Psoas muscle (tissue), 8 donors: ENCODE measurements around the gene ZNF385A. TPM values are rescaled to one million over a fixed set of nuclear protein-coding genes. Genes with fewer than 3 reads are reported as not detected.

ENCODE experiments used
- ATAC-seq, 4 donors: fragments of 200-7000 bp; cut with Tn5 transposase; one replicate each; pipeline ENCODE4 v1.9.1; 2020; ENCODE audit warnings: moderate library complexity in 3 of 4, mild to moderate bottlenecking in 2 of 4
- DNase-seq, 2 donors: peaks; one replicate each; pipeline ENCODE4 v3.0.0-alpha.2; 2020
- H3K27ac ChIP-seq: fragments of 200-600 bp; one replicate; pipeline ENCODE4 v1.8.0; 2022
- H3K27me3 ChIP-seq, 3 donors: fragments of 200-600 bp in 1 of 3; one replicate each; pipeline versions ENCODE4 v1.6.1 to v1.8.0; 2013 to 2022; ENCODE audit warnings: low read length in 2 of 3, mild to moderate bottlenecking in 2 of 3, moderate library complexity in 1 of 3; ENCODE audit not compliant: insufficient read depth in 3 of 3
- H3K36me3 ChIP-seq, 2 donors: fragments of 200-600 bp in 1 of 2; one replicate each; pipeline versions ENCODE4 v1.6.1 to v1.8.0; 2013 to 2022; ENCODE audit warnings: low read depth in 1 of 2, mild to moderate bottlenecking in 1 of 2, moderate library complexity in 1 of 2; ENCODE audit not compliant: insufficient read depth in 1 of 2
- H3K4me1 ChIP-seq: fragments of 200-600 bp; one replicate; pipeline ENCODE4 v1.8.0; 2022
- H3K4me3 ChIP-seq: fragments of 200-600 bp; one replicate; pipeline ENCODE4 v1.8.0; 2022; ENCODE audit warnings: mild to moderate bottlenecking
- H3K9me3 ChIP-seq: fragments of 200-600 bp; one replicate; pipeline ENCODE4 v1.8.0; 2022
- WGBS, 3 donors: extraction: QIAGEN DNeasy Blood & Tissue Kit; methylation state at CpG; one replicate each; pipeline versions ENCODE4 v1.1.6 to v1.1.7; 2013; 5-methylcytosine and 5-hydroxymethylcytosine counted together
- intact Hi-C, 2 donors: fragments of 100-400 bp; cut with DNase I; formaldehyde crosslinking; loops; one replicate each; pipeline versions ENCODE4 v1.11.0 to v1.14.2; 2022
- polyA plus RNA-seq, 3 donors: library from polyadenylated mRNA; stranded (reverse); fragments of 200-250 nt; gene quantifications; one replicate each; pipeline ENCODE4 v1.2.3, GENCODE V29; 2013
- total RNA-seq, 4 donors: library from RNA; stranded (reverse); fragmentation: NEBNext Ultra II Directional in 2 of 4; extraction: Animal tissue kit (Norgen Biotek cat#: 25700) in 2 of 4; gene quantifications; one replicate each; pipeline versions ENCODE4 v1.2.1 to v1.2.4, GENCODE V29; 2021 to 2023
- TF ChIP-seq, protein P1 (sequence below): fragments of 200-600 bp; IDR thresholded peaks from one replicate; pipeline ENCODE4 v1.8.0; 2022; ENCODE audit warnings: antibody characterized with exemption
- donor health status: healthy with polysubstance abuse.
- donor health status: DM: no; HTN: no; CAD: no; lungs with moderate emphysema.
- donor health status: Bipolar disorder and iron deficiency.
- donor health status: healthy.
- donor health status: DM: yes; HTN: yes; CAD: no.
- donor health status: DM: no; HTN: no; CAD: no.
- donor health status: DM: no; HTN: no; CAD: no.
- donor health status: DM: yes; HTN: yes; CAD: no.

The ZNF385A gene
- total and polyA plus RNA-seq, 7 donors: 4.9 to 85.8 (median 28.0) TPM

DNA sequence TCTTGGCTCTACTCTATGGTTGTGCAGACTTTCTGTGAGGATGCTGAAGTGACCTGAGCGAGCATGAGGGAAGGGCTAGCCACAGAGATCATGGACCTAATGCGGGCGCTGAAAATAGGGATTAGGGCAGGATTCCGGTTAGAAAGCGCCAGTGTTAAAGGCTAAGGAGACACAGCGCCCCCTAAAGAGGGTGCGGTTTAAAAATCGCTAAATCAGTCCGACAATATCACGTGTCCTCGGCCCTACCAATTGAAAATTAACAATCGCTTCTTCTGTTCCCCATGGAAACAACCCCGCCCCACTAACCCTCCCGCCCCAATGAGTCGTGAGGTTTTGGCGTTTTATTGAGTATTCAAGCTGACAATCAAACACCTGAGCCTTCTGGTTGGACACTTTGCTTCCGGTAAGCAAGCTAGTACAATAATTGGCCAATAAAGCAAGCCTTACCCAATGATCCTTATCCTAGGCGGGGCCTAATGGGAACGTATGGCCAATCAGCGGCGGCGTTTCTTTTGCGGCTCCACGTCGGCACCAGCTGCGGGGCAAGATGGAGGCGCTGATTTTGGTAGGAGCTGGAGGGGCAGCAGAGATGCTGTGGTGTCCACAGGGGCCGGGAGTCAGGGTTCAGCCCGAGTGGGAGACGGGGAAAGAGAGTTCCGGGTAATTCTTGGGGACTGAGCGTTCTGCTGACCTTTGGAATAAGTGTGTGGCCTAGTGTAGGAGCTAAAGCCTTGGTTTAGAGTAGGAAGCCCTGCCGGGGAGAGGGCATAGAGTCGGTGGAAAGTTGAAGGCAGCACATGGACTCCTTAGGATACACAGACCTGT lies 59.7 kb downstream of the ZNF385A start, which contains the start of gene COPZ1:
Gene COPZ1 (plus strand): TSS at position 515 of the 825 bp plus-strand sequence. CDS start 33 bp downstream, at position 548.
- TF ChIP-seq, protein P1, sequence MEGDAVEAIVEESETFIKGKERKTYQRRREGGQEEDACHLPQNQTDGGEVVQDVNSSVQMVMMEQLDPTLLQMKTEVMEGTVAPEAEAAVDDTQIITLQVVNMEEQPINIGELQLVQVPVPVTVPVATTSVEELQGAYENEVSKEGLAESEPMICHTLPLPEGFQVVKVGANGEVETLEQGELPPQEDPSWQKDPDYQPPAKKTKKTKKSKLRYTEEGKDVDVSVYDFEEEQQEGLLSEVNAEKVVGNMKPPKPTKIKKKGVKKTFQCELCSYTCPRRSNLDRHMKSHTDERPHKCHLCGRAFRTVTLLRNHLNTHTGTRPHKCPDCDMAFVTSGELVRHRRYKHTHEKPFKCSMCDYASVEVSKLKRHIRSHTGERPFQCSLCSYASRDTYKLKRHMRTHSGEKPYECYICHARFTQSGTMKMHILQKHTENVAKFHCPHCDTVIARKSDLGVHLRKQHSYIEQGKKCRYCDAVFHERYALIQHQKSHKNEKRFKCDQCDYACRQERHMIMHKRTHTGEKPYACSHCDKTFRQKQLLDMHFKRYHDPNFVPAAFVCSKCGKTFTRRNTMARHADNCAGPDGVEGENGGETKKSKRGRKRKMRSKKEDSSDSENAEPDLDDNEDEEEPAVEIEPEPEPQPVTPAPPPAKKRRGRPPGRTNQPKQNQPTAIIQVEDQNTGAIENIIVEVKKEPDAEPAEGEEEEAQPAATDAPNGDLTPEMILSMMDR: peak; percentile 69
- Histone ChIP-seq H3K27me3 (no peaks in the 10 kb centered on the region), H3K27ac (peak within 1 kb of the TSS; percentile 91), H3K36me3 (peaks cover 0 to 14% of the 10 kb centered on the region in 2 donors), H3K4me1 (peaks cover 33% of the 10 kb centered on the region), H3K9me3 (no peaks in the 10 kb centered on the region), H3K4me3 (peak within 1 kb of the TSS; percentile 87)
- ATAC-seq (peak; percentile 97 to 99 (median 98)), DNase-seq (peak; percentile 93 to 95)
- WGBS, 3 donors: 1% methylated on average over 34 of the region's 34 CpGs
- intact Hi-C loops: loop anchor here in 1 of 2 donors (5.0 kb wide), 3 partner anchors 38 to 103 kb away; no protein-coding TSS in a partner anchor

DNA sequence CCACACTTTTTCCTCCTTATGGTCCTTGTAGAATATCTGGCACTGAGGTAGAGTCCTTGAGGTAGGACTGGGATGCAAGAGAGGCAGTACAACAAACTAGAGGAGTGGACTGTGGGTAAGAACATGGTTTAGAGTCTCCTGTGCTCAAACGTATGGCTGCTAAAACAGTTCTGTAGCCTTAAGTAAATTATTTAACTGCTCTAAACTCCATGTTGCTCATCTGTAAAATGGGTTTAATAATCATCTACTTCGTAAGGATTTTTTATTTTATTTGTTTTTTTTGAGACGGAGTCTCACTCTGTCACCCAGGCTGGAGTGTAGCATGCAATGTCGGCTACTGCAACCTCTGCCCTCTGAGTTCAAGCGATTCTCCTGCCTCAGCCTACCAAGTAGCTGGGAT lies 63.2 kb downstream of the ZNF385A start:
- no peak for DNase-seq
- Histone ChIP-seq H3K9me3 (no peaks in the 10 kb centered on the region), H3K4me1 (peaks cover 11% of the 10 kb centered on the region), H3K27ac (no peak overlapping the region), H3K27me3 (no peaks in the 10 kb centered on the region), H3K36me3 (no peaks in the 10 kb centered on the region), H3K4me3 (no peak overlapping the region)
- intact Hi-C loops: loop anchor here in 1 of 2 donors (5.0 kb wide), 1 partner anchor 69 kb away; no protein-coding TSS in a partner anchor
- TF ChIP-seq, protein P1: no peak
- no peak for ATAC-seq
- WGBS, 3 donors: 86 to 90% (median 89%) methylated on average over 5 of the region's 5 CpGs

Other genes starting within 250 kb of the ZNF385A start
- 10 to 100 TPM; 16.4 to 25.7 (median 19.7) TPM for gene SMUG1, start 195.7 kb downstream of the ZNF385A start, total RNA-seq
- gene SMUG1, start 195.7 kb downstream of the ZNF385A start, polyA plus RNA-seq: 10 to 100 TPM; 28.2 to 49.2 (median 36.5) TPM
- 10 to 100 TPM; 12.1 to 19.3 (median 16.4) TPM for gene CBX5, start 104.6 kb downstream of the ZNF385A start, total RNA-seq
- 1 to 10 TPM; 5.2 to 9.3 (median 8.4) TPM for gene CBX5, start 104.6 kb downstream of the ZNF385A start, polyA plus RNA-seq
- 100 to 1,000 TPM; 282 to 601 (median 458) TPM for gene HNRNPA1, start 104.0 kb downstream of the ZNF385A start, total RNA-seq
- 100 to 1,000 TPM; 310 to 826 (median 453) TPM for gene HNRNPA1, start 104.0 kb downstream of the ZNF385A start, polyA plus RNA-seq
- 1 to 10 TPM in 1 of 4 donors, under 1 TPM in 3; 0.30 to 1.6 (median 0.50) TPM for gene NFE2, start 83.7 kb downstream of the ZNF385A start, total RNA-seq
- gene NFE2, start 83.7 kb downstream of the ZNF385A start, polyA plus RNA-seq: under 1 TPM; 0.10 to 0.26 (median 0.18) TPM
- 100 to 1,000 TPM in 1 of 4 donors, 10 to 100 TPM in 3; 84.4 to 102 (median 93.0) TPM for gene COPZ1, start 59.6 kb downstream of the ZNF385A start, total RNA-seq
- 100 to 1,000 TPM in 1 of 3 donors, 10 to 100 TPM in 2; 77.8 to 131 (median 86.6) TPM for gene COPZ1, start 59.6 kb downstream of the ZNF385A start, polyA plus RNA-seq
- gene GPR84, start 20.2 kb downstream of the ZNF385A start, total RNA-seq: under 1 TPM in 1 of 4 donors, not detected in 3; 0.40 TPM
- gene GPR84, start 20.2 kb downstream of the ZNF385A start, polyA plus RNA-seq: under 1 TPM in 1 of 3 donors, not detected in 2; 0.16 TPM
- gene ITGA5, start 34.5 kb upstream of the ZNF385A start, total RNA-seq: 10 to 100 TPM; 24.0 to 80.3 (median 41.9) TPM
- gene ITGA5, start 34.5 kb upstream of the ZNF385A start, polyA plus RNA-seq: 100 to 1,000 TPM in 1 of 3 donors, 10 to 100 TPM in 2; 13.7 to 244 (median 39.7) TPM
- under 1 TPM in 1 of 4 donors, not detected in 3; 0.94 TPM for gene GTSF1, start 88.9 kb upstream of the ZNF385A start, total RNA-seq
- gene GTSF1, start 88.9 kb upstream of the ZNF385A start, polyA plus RNA-seq: not detected
- 1 to 10 TPM; 3.2 to 4.7 (median 4.1) TPM for gene NCKAP1L, start 113.0 kb upstream of the ZNF385A start, total RNA-seq
- gene NCKAP1L, start 113.0 kb upstream of the ZNF385A start, polyA plus RNA-seq: under 1 TPM; 0.44 to 0.81 (median 0.75) TPM
- 1 to 10 TPM; 1.2 to 2.6 (median 1.7) TPM for gene PDE1B, start 164.9 kb upstream of the ZNF385A start, total RNA-seq
- 1 to 10 TPM; 1.1 to 1.8 (median 1.1) TPM for gene PDE1B, start 164.9 kb upstream of the ZNF385A start, polyA plus RNA-seq
- 100 to 1,000 TPM in 3 of 4 donors, 10 to 100 TPM in 1; 93.7 to 360 (median 247) TPM for gene PPP1R1A, start 203.9 kb upstream of the ZNF385A start, total RNA-seq
- 100 to 1,000 TPM; 187 to 265 (median 203) TPM for gene PPP1R1A, start 203.9 kb upstream of the ZNF385A start, polyA plus RNA-seq